ENCODE measurements around the gene PLD3.
A peak's percentile ranks its signal among the peaks of the same experiment; 100 is the strongest.
"Not testable (repeated sequence)": the region's sequence is repeated elsewhere in the genome, so short reads cannot be mapped to it uniquely, and the experiment has no call there.

The PLD3 gene

GRCh38 chr19:40348125-40348913 lies at the start of gene PLD3, which contains the start of gene C19orf47:
PLD3 (plus strand) TSS chr19:40348695; CDS start chr19:40366484, 17,789 bp downstream.
C19orf47 (minus strand) TSS chr19:40348397; CDS start chr19:40341857, 6,540 bp downstream.
- DNase-seq, result peak; percentile 96

DNA sequence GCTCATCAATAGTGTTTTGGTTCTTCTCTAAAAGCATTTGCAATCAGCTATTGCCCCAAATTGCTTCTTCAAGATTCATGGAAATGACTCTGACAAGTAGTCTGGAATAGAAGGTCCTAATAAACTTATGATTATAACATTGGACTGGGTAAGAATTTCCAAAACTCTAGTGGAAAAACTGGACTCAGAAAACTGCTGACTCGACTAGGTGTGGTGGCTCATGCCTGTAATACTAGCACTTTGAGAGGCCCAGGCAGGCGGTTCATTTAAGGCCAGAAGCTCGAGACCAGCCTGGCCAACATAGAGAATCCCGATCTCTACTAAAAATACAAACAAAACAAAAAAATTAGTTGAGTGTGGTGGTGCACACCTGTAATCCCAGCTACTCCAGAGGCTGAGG lies 47.8 kb upstream of the PLD3 start:
- DNase-seq, result no peak

DNA sequence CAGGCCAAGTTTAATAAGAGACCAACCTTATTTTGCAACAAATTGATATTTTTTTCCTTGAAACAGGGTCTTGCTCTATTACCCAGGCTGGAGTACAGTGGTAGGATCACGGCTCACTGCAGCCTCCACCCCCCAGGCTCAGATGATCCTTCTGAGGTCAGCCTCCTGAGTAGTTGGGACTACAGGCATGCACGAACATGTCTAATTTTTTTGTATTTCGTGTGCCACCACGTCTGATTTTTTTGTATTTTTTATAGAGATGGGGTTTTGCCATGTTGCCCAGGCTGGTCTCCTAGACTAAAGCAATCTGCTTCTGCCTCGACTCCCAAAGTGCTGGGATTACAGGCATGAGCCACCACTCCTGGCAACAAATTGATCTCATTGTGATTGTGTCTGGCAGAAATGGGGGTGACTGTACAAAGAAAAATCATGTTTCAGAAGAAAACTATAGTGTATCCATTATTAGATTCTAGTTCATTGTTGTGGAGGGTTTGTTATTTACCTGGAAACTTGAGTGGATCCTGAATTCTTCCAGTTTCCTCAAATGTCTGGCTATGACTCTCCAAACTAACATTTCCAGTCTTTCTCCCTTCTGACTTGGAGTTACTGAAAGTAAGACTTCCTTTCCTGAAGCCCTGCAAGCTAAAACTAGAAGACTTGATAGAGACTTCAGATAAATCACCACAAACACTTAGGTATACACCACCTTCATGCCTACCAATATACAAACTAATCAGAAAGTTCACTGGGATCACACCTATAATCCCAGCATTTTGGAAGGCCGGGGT lies 46.1 kb upstream of the PLD3 start:
- DNase-seq, result no peak

DNA sequence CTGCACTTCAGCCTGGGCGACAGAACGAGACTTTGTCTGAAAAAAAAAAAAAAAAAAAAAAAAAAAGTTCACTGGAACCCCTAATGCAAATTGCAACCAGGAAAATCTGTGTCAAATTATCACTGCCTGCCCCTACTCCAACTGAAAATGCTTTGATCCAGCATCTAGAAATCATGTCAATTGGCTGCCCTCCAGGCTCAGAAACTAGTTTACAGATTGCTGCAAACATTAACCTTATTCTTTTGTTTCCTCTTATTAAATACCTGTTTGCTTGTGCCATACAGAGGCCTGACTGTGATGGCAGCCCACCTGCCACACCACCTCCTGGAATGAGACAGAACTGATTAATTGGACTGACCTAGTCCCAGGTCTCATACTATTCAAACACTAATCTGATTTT lies 44.7 kb upstream of the PLD3 start:
- DNase-seq, result no peak

- DNase-seq, result no peak
Measured at GRCh38 chr19:40304306-40304705, 44.2 kb upstream of the PLD3 start.

DNA sequence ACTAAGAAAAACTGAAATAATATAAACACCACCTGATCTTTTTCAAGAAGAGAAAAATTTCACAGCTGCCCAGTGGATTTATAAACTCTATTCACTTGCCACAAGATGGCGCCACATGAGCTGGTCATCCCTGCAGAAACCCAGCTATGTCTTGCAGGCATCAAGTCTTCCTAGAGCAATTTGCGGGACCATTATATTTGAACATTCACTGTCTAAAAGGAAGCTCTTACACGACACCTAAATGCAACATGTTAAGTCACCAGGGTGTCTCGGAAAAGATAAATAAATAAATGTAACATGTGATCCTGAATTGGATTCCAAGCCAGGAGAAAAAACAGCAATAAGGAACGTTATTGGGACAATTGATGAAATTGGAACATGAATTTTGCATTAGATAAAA lies 43.1 kb upstream of the PLD3 start:
- peak; percentile 71 to 79 for DNase-seq

- DNase-seq, result no peak
Measured at GRCh38 chr19:40309666-40310065, 38.8 kb upstream of the PLD3 start.

GRCh38 chr19:40312533-40312932 lies 36.0 kb upstream of the PLD3 start:
- no peak for DNase-seq

GRCh38 chr19:40313229-40313983 lies 35.1 kb upstream of the PLD3 start:
- no peak for DNase-seq

GRCh38 chr19:40314656-40315055 lies 33.8 kb upstream of the PLD3 start:
- DNase-seq, result no peak

- no peak for DNase-seq
Measured at GRCh38 chr19:40315812-40316470, 32.6 kb upstream of the PLD3 start.

DNA sequence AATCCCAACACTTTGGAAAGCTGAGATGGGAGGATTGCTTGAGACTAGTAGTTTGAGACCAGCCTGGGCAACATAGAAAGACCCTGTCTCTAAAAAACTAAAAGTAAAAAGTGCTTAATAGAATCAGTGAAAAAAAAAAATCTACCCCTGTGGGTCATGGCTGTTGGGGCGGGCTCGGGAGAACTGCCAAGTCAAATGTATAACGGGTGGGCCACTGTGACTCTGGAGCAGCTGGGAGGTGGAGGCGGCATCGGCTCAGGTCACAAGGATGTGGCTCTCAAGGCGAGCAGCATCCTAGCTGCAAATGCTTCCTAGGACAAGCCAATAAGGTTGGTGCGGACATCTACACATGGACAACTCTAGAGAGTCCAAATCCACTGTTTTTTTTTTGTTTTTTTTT lies 31.2 kb upstream of the PLD3 start:
- no peak for DNase-seq

DNA sequence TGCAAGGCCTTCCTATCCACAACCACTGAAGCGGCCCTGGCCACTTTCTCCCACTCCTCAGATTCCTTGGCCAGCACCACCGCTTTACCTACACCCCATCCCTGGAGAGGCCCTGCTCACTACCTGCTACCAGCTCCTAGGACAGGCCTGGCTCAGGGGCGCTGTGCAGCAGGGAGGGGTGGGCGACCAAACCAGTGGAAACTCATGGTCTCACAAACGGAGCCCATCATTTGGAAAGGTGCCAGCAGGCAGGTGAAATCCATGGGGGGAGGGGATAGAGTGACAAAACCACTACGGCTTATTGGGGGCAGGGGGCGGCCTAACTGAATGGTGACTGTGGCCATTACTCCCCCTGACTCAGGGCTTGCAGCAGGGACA lies 27.9 kb upstream of the PLD3 start:
- DNase-seq, result no peak

GRCh38 chr19:40321076-40321475 lies 27.4 kb upstream of the PLD3 start:
- no peak for DNase-seq

DNA sequence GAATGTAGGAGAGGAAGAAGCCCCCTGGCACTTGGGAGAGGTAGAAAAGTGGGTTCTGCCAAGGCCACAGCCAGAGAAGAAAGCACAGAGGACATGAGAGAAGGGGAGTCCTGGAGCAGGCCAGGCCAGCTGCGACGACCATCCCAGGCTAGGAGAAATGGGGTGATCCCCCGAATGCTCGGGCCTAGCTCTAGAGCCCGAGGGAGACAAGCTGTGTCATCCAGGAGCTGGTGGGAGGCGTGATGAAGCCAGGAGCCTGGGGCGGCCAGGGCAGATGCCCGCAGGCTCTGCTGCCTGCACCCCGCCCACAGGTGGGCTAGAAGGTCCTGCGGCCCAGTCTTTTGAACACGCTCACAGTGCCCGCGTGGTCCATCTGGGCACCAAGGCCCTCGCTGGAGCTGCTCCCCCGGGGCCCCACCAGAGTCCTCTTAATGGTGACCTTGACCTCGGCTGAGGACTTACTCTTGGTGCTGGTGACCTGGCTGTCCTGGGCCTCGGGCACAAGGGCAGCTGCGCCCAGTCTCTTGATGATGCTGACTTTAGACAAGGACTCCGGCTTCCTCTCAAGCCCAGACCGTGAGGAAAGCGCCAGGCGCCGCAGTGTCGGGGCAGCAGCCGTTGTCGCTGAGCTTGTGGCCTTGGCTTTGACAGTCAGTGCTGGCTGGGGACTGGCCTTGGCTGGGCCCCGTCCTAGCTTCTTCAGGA lies 26.8 kb upstream of the PLD3 start:
- DNase-seq, result no peak

DNA sequence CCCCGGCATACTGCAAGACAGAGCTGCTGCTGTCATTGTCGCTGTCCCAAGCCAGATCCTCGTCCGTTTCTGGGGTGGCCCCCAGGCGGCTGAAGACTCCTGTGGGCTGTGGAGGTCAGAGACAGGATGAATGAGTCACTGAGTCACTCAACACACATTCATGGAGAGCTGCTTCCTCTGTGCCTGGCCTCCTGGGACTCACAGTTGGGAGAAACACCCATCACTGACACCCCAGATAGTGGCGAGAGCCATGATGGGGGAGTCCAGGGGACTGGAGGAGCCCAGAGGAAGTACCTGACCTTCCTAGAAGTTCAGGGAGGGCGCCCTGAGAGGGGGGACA lies 26.3 kb upstream of the PLD3 start:
- no peak for DNase-seq

- DNase-seq, result no peak
Measured at GRCh38 chr19:40322951-40323615, 25.4 kb upstream of the PLD3 start.

GRCh38 chr19:40323705-40324104 lies 24.8 kb upstream of the PLD3 start:
- DNase-seq, result no peak

GRCh38 chr19:40326201-40326600 lies 22.3 kb upstream of the PLD3 start:
- no peak for DNase-seq

DNA sequence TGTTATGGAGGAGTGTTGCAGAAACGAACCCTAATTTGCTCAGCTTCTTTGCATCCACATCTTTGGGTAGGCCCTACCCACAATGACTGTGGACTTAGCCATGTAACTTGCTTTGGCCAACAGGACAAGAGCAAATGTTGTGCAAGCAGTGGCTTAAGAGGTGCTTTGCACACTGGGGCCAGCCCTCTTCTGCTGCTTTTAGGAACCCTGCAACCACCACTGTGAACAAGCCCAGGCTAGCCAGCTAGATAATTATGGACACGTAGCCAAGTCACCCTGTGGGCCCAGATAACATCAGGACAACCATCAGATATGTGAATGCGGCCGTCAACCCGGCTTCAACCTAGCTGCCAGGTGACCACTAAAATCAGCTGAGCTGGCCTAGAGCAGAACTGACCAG lies 17.4 kb upstream of the PLD3 start:
- DNase-seq, result no peak

DNA sequence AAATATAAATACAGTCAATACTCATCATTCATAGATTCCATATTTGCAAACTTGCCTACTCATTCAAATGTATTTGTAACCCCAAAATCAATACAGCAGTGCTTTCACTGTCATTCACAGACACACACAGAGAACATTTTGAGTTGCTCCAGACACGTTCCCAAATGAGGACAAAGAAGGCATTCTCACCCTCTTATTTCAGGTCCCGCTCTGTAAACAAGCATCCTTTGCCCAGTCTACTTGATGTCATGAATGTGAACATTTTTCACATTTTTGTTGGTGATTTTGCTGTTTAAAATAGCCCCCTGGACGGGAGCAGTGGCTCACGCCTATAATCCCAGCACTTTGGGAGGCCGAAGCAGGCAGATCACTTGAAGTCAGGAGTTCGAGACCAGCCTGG lies 15.8 kb upstream of the PLD3 start:
- no peak for DNase-seq

- not testable (repeated sequence) for DNase-seq
Measured at GRCh38 chr19:40333083-40333482, 15.4 kb upstream of the PLD3 start.

All from stimulated activated CD4-positive, alpha-beta T cell treated with anti-CD3 and anti-CD28 coated beads, Interleukin-2, amount 100 ng/mL, for 48 hours (primary cell).